Effector CD4-positive, alpha-beta T cell (primary cell): ENCODE results near the gene TRIM26.
"Not testable (repeated sequence)": the region's sequence is repeated elsewhere in the genome, so short reads cannot be mapped to it uniquely, and the experiment has no call there.

Experiments
- DNase-seq: peaks from one replicate; pipeline ENCODE4 v3.0.0-alpha.2; 2020

The TRIM26 gene

DNA sequence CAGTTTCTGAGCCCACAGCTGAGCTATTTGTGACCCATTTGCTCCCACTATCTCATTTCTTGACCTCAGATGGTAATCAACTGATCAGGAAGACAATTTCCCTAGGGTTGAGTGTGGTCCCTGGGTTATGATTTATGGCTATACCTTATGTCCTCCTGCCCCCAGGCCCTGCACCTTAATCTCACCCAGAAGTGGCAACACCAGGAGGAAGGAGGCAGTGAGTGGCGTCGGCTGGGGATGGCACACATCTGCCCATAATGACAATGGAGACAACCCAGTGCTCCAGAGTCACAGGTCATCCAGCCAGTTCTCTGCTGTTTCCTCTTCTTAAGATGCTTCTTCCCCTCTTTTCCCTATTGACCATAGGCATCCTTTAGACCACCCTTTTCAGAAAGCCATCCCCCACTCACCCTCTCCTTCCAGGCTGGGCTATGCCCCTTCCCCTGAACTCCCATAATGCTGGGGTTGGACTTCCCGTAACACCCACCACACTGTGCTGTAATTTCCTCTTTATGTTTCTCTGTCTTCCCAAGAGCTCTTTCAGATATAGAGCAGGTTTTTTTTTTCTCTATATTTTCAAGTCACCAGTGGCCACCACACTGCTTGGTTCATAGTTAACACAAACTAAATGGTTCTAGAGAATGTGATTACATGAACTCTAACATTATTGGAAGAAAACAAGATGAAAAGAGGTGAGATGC is 60.1 kb downstream of the TRIM26 start:
- no peak for DNase-seq

- no peak for DNase-seq
Observed at GRCh38 chr6:30152016-30152673, 61.1 kb downstream of the TRIM26 start.

DNA sequence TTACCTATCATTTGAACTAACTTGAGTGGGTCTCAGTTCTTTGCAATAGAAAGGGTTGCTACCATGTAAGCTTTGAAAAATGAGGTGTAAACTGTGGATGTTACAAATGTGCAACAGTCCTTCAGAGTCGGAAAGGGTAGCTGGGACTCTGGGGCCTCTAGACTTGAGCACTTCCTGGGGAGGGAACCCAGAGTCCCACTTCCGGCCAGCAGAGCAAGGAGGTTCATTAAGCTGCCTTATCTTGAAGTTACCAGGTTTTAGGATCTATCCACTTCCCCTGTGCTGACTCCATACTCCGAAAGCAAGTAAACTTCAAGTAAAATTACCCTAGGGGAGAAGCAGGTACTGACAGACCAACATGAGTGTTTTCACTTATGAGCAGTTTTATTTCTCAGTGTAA is 61.6 kb downstream of the TRIM26 start:
- no peak for DNase-seq

- no peak for DNase-seq
Observed at GRCh38 chr6:30150671-30151395, 62.4 kb downstream of the TRIM26 start.

DNA sequence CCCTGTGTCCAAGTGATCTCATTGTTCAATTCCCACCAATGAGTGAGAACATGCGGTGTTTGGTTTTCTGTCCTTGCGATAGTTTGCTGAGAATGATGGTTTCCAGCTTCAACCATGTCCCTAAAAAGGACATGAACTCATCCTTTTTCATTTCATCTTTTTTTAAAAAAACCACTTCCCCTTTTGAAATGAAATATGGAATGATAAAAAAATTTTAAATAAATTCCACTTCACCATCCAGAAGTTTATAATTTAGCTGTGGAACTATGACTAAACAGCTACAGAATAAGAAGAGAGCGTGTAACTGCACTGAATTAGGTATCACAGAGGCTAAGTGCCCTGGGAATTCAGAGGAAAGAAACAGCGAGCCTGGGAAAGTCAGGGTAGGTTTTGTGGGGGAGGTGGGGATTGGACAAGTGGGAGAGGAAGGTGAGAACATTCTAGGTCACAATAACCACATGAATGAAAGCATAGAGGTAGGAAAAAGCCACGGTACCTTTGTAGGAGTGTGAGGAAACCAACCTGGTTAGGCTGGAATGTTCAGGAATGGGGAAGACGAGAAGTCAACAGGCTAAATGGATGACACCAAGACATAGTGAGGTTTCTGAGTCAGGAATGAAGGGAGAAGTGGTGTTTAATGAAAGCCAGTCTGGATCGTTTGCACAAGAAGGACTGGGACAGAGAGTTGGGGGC is 63.2 kb downstream of the TRIM26 start:
- no peak for DNase-seq

- DNase-seq: no peak
Observed at GRCh38 chr6:30149234-30149633, 64.0 kb downstream of the TRIM26 start.

DNA sequence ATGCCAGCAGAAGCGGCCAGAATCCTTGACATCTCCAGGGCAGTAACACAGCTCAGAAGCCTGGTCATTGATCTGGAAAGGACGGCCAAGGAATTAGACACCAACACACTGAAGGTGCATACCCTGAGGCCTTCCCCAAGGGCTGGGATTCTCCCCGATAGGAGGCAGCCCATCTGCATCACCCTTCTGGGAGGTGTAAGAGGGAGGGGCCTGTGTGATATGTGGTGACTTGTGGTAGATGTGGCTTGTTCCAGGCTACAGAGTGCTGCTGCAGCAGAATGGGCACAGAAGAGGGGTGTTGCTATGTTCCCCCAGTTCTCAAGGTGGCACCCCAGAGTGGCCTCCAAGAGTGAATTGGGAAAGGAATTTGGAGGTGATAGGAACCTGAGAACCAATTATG is 66.1 kb downstream of the TRIM26 start:
- DNase-seq: no peak

GRCh38 chr6:30145818-30146217 is 67.4 kb downstream of the TRIM26 start:
- no peak for DNase-seq

DNA sequence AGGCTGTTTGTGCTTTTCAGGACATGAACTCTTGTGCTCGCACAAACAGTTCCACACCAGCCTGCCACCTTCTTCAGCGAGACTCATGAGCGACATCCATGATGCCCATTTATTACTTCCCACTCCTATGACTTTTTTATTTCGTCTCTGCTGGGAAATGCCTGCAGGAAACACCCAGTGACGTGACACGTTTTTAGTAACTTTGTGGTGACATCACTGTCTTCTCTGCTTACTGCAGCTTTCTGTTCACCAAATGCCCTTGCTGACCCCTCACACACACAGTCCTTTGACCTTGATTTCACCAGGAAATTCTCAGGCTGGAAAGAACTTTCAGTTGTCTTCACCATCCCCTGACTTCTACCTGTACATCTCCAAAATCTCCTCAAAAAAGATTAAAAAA is 68.4 kb downstream of the TRIM26 start:
- no peak for DNase-seq

- no peak for DNase-seq
Observed at GRCh38 chr6:30143780-30144179, 69.4 kb downstream of the TRIM26 start.

- DNase-seq: no peak
Observed at GRCh38 chr6:30142665-30143064, 70.5 kb downstream of the TRIM26 start.

DNA sequence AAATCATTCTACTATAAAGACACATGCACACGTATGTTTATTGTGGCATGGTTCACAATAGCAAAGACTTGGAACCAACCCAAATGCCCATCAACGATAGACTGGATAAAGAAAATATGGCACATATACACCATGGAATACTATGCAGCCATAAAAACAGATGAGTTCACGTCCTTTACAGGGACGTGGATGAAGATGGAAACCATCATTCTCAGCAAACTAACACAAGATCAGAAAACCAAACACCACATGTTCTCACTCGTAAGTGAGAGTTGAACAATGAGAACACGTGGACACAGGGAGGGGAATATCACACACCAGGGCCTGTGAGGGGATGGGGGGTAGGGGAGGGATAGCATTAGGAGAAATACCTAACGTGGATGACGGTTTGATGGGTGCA is 73.0 kb downstream of the TRIM26 start:
- not testable (repeated sequence) for DNase-seq

- no peak for DNase-seq
Observed at GRCh38 chr6:30136570-30137286, 76.5 kb downstream of the TRIM26 start.

GRCh38 chr6:30135757-30136156 is 77.4 kb downstream of the TRIM26 start, which contains the start of gene TRIM40:
TSS of gene TRIM40 (plus strand) at chr6:30136140. CDS start at chr6:30137037, 897 bp downstream.
- DNase-seq: no peak

- no peak for DNase-seq
Observed at GRCh38 chr6:30135147-30135546, 78.1 kb downstream of the TRIM26 start.
